ENCODE results near the gene RABL2B.

The RABL2B gene

GRCh38 chr22:50722716-50723428, 60.6 kb downstream of the RABL2B start:
- DNase-seq (ENCODE audit: low read depth in 2 of 2): no peak

- DNase-seq (ENCODE audit: low read depth in 2 of 2): no peak
Observed at GRCh38 chr22:50722048-50722701, 61.3 kb downstream of the RABL2B start.

- no peak for DNase-seq (ENCODE audit: low read depth in 2 of 2)
Observed at GRCh38 chr22:50721257-50721844, 62.1 kb downstream of the RABL2B start.

GRCh38 chr22:50720301-50721256, 62.9 kb downstream of the RABL2B start:
- DNase-seq (ENCODE audit: low read depth in 2 of 2): no peak

- DNase-seq (ENCODE audit: low read depth in 2 of 2): no peak
Observed at GRCh38 chr22:50719814-50720300, 63.6 kb downstream of the RABL2B start.

DNA sequence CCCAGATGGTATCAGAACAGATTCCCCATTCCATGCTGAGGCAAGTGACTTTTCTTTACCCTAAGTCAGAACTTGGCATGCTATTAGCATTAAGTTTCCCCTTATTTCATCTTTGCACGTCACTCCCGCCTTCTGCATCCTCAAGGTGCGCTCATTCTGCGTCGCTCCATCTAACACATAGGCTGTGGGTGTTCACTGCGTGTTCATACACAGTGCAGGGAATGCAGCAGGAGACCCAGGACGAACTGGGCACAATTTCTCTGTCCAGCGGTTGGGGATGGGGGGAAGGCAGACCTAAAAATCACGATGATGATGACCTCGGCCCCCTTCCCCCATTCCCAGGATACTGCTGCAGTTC, 65.1 kb downstream of the RABL2B start:
- no peak for DNase-seq (ENCODE audit: low read depth in 2 of 2)

- no peak for DNase-seq (ENCODE audit: low read depth in 2 of 2)
Observed at GRCh38 chr22:50717709-50718351, 65.6 kb downstream of the RABL2B start.

All from stimulated activated CD4-positive, alpha-beta T cell treated with anti-CD3 and anti-CD28 coated beads, Interleukin-4, amount 100 ng/mL, for 48 hours (primary cell).